LNCaP clone FGC (cell line): ENCODE results near the gene ARRB1.

Experiments
- DNase-seq: peaks from one replicate; pipeline ENCODE4 v3.0.0-alpha.2; 2011; ENCODE audit warnings: low read depth
- H3K4me3 ChIP-seq: 2 replicates; pipeline ENCODE4 v1.5.1; 2011; ENCODE audit warnings: mild to moderate bottlenecking, low read depth, low read length, control low read depth
- TF ChIP-seq, protein P1 (sequence below): IDR thresholded peaks from 2 replicates; pipeline ENCODE4 v1.5.1; 2012; ENCODE audit warnings: mild to moderate bottlenecking; ENCODE audit not compliant: control insufficient read depth, insufficient read depth; ENCODE audit errors: extremely low read depth

ARRB1 gene

DNA sequence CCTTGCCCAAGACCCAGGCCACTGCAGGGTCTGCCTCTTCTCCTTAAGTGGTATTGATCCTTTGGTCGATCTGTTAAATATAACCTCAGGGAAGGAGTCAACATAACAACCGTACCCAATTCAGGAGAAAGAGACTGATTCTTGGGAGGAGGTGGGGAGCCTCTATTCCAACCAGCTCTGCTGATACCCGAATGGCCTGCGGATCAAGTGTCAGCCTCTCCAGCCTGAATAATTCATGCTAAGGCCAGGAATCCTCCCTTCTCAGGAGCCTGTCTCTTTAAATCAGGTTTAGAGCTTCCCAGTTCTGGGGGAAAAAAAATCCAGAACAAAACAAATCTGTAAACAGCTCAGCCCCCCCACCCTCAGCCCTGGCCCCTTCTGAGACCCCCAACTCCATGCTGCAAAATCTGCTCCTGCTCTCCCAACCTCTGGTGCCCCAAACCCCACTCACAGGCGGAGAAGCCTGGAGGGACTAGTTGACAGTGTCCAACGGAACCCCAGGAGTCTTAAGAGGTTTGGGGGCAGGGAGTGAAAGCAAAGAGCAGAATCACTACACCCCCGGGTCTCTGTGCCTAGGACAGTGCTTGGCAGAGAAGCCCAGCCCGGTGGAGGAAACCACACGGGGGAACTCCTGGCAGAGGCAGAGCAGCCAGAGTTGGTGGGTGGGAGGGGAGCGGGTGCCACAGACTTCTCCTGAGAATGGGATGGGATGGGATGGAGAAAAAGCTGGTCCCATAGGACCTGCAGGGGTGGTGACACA is 111.8 kb downstream of the ARRB1 start:
- TF ChIP-seq, protein P1, sequence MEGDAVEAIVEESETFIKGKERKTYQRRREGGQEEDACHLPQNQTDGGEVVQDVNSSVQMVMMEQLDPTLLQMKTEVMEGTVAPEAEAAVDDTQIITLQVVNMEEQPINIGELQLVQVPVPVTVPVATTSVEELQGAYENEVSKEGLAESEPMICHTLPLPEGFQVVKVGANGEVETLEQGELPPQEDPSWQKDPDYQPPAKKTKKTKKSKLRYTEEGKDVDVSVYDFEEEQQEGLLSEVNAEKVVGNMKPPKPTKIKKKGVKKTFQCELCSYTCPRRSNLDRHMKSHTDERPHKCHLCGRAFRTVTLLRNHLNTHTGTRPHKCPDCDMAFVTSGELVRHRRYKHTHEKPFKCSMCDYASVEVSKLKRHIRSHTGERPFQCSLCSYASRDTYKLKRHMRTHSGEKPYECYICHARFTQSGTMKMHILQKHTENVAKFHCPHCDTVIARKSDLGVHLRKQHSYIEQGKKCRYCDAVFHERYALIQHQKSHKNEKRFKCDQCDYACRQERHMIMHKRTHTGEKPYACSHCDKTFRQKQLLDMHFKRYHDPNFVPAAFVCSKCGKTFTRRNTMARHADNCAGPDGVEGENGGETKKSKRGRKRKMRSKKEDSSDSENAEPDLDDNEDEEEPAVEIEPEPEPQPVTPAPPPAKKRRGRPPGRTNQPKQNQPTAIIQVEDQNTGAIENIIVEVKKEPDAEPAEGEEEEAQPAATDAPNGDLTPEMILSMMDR, result no peak
- no peak for DNase-seq
- no peak overlapping the region for H3K4me3 ChIP-seq

DNA sequence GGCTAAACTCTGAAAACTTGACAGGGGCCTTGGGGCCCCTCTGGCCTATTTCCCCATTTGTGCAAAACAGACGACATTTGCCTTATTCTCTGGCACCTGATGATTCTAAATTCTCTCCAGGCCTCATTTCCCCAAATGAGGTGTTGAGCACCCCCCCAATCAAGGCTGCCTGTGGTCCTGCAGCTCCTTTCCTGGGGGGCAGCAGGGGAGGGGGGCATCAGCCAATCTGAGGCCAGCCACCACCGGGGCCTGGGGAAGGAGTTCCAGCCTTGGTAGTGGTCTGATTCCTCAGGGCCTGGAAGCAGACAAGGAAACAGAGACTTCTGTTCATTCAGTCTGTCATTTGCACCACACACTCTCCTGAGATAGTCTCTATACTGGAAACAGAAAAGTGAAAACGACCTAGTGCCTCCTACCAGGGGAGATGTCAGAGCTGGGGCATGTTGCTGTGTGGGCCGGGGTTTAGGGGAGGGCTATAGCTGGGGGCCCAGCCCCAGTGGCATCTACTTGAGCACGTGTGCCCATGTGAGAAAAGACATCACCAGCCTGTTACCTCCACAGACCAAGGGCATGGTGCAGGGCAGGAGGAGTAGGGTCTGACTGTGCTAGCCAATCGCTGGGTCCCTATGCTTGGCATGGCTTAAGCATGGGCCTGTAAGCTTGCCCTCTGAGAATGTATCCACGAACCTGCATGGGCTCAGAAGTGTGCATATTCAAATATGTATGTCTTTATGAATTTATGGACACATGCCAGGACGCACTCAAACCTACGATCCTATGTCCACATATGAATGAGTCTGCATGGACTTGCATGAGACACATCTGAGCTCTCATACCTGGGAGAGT is 112.6 kb downstream of the ARRB1 start:
- no peak overlapping the region for H3K4me3 ChIP-seq
- TF ChIP-seq, protein P1, result no peak
- no peak for DNase-seq

DNA sequence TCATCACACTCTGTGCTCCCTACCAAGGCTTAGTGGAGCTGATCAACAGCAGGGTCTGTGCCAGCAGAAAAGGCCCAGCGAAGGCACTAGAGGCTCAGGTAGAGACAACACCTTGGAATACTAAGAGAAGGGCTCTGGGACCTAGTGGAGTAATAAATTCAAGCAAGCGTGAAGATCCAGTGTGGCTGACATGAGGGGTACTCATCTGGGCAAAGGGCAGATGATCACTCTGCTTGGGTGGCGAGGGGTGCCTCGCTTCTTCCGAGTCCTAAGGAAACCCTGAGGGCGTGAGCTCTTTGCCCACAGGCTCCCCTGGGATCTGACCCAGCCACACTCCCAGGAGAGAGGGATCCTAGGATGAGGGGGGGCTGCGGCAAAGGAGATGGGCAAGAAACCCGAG is 114.4 kb downstream of the ARRB1 start:
- TF ChIP-seq, protein P1, result no peak
- H3K4me3 ChIP-seq, result no peak overlapping the region
- DNase-seq, result no peak

DNA sequence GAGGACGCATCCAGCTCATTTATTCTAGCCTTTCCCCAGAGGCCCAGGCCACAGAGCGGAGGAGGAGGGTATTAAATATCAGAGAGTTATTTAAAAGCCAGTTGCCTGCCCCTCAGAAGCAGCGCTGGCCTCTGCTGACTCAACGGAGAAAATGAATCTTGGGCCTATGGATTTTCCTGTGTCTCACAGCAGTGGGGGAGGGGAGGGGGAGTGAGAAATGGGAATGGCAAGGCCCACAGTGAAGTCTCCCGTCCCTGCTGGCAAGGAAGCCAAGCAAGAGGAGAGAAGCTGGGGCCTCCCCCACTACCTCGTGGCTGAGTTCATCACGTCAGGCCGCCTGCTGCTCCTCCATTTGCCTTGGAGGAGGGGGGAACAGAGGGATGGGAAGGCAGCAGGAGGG is 115.4 kb downstream of the ARRB1 start:
- no peak overlapping the region for H3K4me3 ChIP-seq
- no peak for DNase-seq
- TF ChIP-seq, protein P1, result no peak

DNA sequence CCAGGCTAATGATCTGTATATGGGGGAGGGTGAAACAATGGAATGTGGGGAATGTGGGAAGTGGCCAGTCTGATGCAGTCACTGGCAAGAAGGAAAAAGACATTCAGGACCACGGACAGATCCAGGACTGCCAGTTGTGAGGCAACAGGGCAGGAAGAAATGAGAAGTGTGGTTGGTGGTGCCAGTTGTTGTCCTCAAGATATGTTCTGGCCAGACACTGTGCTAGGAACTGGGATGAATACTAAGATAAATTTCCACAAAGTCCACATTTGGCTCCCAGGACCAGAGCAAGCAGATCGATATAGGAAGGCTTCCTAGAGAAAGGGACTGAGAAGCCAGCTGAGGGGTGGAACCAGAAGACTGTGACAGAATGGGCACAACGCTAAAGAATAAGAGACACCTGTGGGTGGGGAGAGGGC is 117.7 kb downstream of the ARRB1 start:
- TF ChIP-seq, protein P1, result no peak
- DNase-seq, result no peak

DNA sequence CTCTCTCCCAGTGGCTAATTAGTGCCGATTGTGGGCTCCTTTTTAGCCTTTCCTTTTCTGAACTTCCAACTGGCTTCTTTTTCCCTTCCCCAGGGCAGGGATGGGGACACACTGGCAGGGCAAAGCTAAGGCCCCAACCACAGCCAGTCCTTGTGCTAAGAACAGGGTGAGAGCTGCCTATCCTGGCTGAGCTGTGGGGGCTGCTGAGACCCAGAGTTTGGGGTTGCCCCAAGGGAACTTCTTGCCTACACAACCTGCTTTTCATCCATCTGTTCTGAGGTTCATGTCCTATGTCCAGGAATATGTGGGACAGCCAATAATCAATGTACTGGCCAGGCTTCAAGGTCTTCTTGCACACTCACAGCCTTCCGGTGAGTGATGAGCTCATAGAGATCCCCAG is 120.8 kb downstream of the ARRB1 start:
- no peak overlapping the region for H3K4me3 ChIP-seq
- no peak for DNase-seq
- TF ChIP-seq, protein P1, result no peak

More for the DNA sequence above, 117.7 kb downstream of the ARRB1 start:
- no peak overlapping the region for H3K4me3 ChIP-seq

DNA sequence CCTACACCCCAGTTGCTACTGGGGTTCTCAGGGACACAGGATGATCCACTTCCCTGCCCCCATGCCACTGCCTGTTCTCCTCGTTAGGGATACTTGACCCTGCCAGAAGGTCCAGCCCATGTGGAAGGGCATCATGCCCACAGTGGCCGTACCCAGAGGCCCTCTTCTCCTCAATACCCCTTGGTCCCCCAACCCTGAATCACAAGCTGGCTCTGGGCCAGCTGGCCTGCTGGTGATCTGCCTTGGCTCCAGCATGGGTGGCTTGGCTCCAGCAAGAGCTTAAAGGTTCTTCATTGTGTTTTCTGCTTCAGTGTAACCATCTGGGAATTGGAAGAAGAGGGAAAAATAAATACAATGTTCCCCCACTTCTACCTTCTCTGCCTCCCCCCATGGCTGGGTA is 122.0 kb downstream of the ARRB1 start:
- H3K4me3 ChIP-seq, result no peak overlapping the region
- TF ChIP-seq, protein P1, result no peak
- DNase-seq, result no peak
